ENCODE results near the gene PIPOX.

PIPOX gene

GRCh38 chr17:29062215-29062614, 19.3 kb downstream of the PIPOX start:
- Histone ChIP-seq H3K27me3 (ENCODE audit: insufficient read depth, low read length) (0 out of 2 replicates have a peak, but pooled peaks cover 1% of the 10 kb centered on the region), H2AFZ (ENCODE audit: low read length, unreplicated experiment) (no peak overlapping the region), H3K36me3 (ENCODE audit: insufficient read depth, low read length) (no peaks in the 10 kb centered on the region), H3K27ac (ENCODE audit: low read depth, low read length) (no peak overlapping the region), H3K79me2 (ENCODE audit: control insufficient read depth, insufficient read depth, low read length, unreplicated experiment) (no peaks in the 10 kb centered on the region), H3K4me1 (ENCODE audit: control insufficient read depth, insufficient read depth, low read length, unreplicated experiment) (no peaks in the 10 kb centered on the region), H3K4me3 (ENCODE audit: low read depth, low read length) (no peak overlapping the region)

GRCh38 chr17:29063992-29064391, 21.1 kb downstream of the PIPOX start:
- Histone ChIP-seq H3K27ac (ENCODE audit: low read depth, low read length) (no peak overlapping the region), H3K36me3 (ENCODE audit: insufficient read depth, low read length) (no peaks in the 10 kb centered on the region), H3K79me2 (ENCODE audit: control insufficient read depth, insufficient read depth, low read length, unreplicated experiment) (no peaks in the 10 kb centered on the region), H3K4me3 (ENCODE audit: low read depth, low read length) (no peak overlapping the region), H2AFZ (ENCODE audit: low read length, unreplicated experiment) (no peak overlapping the region), H3K27me3 (ENCODE audit: insufficient read depth, low read length) (peaks cover 14% of the 10 kb centered on the region), H3K4me1 (ENCODE audit: control insufficient read depth, insufficient read depth, low read length, unreplicated experiment) (no peaks in the 10 kb centered on the region)

- H3K79me2 ChIP-seq (ENCODE audit: control insufficient read depth, insufficient read depth, low read length, unreplicated experiment), result no peaks in the 10 kb centered on the region
- H3K27ac ChIP-seq (ENCODE audit: low read depth, low read length), result no peak overlapping the region
- no peaks in the 10 kb centered on the region for H3K4me1 ChIP-seq (ENCODE audit: control insufficient read depth, insufficient read depth, low read length, unreplicated experiment)
- no peak overlapping the region for H2AFZ ChIP-seq (ENCODE audit: low read length, unreplicated experiment)
- no peaks in the 10 kb centered on the region for H3K36me3 ChIP-seq (ENCODE audit: insufficient read depth, low read length)
- no peak overlapping the region for H3K4me3 ChIP-seq (ENCODE audit: low read depth, low read length)
- H3K27me3 ChIP-seq (ENCODE audit: insufficient read depth, low read length), result peaks cover 30% of the 10 kb centered on the region
Measured at GRCh38 chr17:29066047-29066446, 23.1 kb downstream of the PIPOX start.

GRCh38 chr17:29066606-29067005, 23.7 kb downstream of the PIPOX start:
- no peaks in the 10 kb centered on the region for H3K36me3 ChIP-seq (ENCODE audit: insufficient read depth, low read length)
- H3K4me1 ChIP-seq (ENCODE audit: control insufficient read depth, insufficient read depth, low read length, unreplicated experiment), result no peaks in the 10 kb centered on the region

GRCh38 chr17:29068818-29069217, 25.9 kb downstream of the PIPOX start:
- Histone ChIP-seq H3K4me1 (ENCODE audit: control insufficient read depth, insufficient read depth, low read length, unreplicated experiment) (no peaks in the 10 kb centered on the region), H3K79me2 (ENCODE audit: control insufficient read depth, insufficient read depth, low read length, unreplicated experiment) (no peaks in the 10 kb centered on the region), H3K36me3 (ENCODE audit: insufficient read depth, low read length) (no peaks in the 10 kb centered on the region), H2AFZ (ENCODE audit: low read length, unreplicated experiment) (no peak overlapping the region), H3K27ac (ENCODE audit: low read depth, low read length) (no peak overlapping the region), H3K4me3 (ENCODE audit: low read depth, low read length) (no peak overlapping the region), H3K27me3 (ENCODE audit: insufficient read depth, low read length) (peaks cover 45% of the 10 kb centered on the region)

More at GRCh38 chr17:29066606-29067005, 23.7 kb downstream of the PIPOX start:
- Histone ChIP-seq H3K27me3 (ENCODE audit: insufficient read depth, low read length) (peaks cover 35% of the 10 kb centered on the region), H3K27ac (ENCODE audit: low read depth, low read length) (no peak overlapping the region), H3K79me2 (ENCODE audit: control insufficient read depth, insufficient read depth, low read length, unreplicated experiment) (no peaks in the 10 kb centered on the region), H3K4me3 (ENCODE audit: low read depth, low read length) (no peak overlapping the region), H2AFZ (ENCODE audit: low read length, unreplicated experiment) (no peak overlapping the region)

GRCh38 chr17:29069526-29070041, 26.6 kb downstream of the PIPOX start:
- Histone ChIP-seq H3K79me2 (ENCODE audit: control insufficient read depth, insufficient read depth, low read length, unreplicated experiment) (no peaks in the 10 kb centered on the region), H3K4me3 (ENCODE audit: low read depth, low read length) (no peak overlapping the region), H3K27ac (ENCODE audit: low read depth, low read length) (no peak overlapping the region), H2AFZ (ENCODE audit: low read length, unreplicated experiment) (no peak overlapping the region), H3K4me1 (ENCODE audit: control insufficient read depth, insufficient read depth, low read length, unreplicated experiment) (no peaks in the 10 kb centered on the region), H3K36me3 (ENCODE audit: insufficient read depth, low read length) (no peaks in the 10 kb centered on the region), H3K27me3 (ENCODE audit: insufficient read depth, low read length) (peaks cover 45% of the 10 kb centered on the region)

GRCh38 chr17:29070308-29070707, 27.4 kb downstream of the PIPOX start:
- Histone ChIP-seq H3K36me3 (ENCODE audit: insufficient read depth, low read length) (no peaks in the 10 kb centered on the region), H3K4me1 (ENCODE audit: control insufficient read depth, insufficient read depth, low read length, unreplicated experiment) (no peaks in the 10 kb centered on the region), H3K27me3 (ENCODE audit: insufficient read depth, low read length) (peaks cover 45% of the 10 kb centered on the region), H2AFZ (ENCODE audit: low read length, unreplicated experiment) (no peak overlapping the region), H3K79me2 (ENCODE audit: control insufficient read depth, insufficient read depth, low read length, unreplicated experiment) (no peaks in the 10 kb centered on the region), H3K27ac (ENCODE audit: low read depth, low read length) (no peak overlapping the region), H3K4me3 (ENCODE audit: low read depth, low read length) (no peak overlapping the region)

GRCh38 chr17:29070781-29071180, 27.8 kb downstream of the PIPOX start:
- Histone ChIP-seq H3K27me3 (ENCODE audit: insufficient read depth, low read length) (peaks cover 45% of the 10 kb centered on the region), H3K4me1 (ENCODE audit: control insufficient read depth, insufficient read depth, low read length, unreplicated experiment) (no peaks in the 10 kb centered on the region), H3K4me3 (ENCODE audit: low read depth, low read length) (no peak overlapping the region), H3K79me2 (ENCODE audit: control insufficient read depth, insufficient read depth, low read length, unreplicated experiment) (no peaks in the 10 kb centered on the region), H2AFZ (ENCODE audit: low read length, unreplicated experiment) (no peak overlapping the region), H3K36me3 (ENCODE audit: insufficient read depth, low read length) (no peaks in the 10 kb centered on the region), H3K27ac (ENCODE audit: low read depth, low read length) (no peak overlapping the region)

- no peaks in the 10 kb centered on the region for H3K79me2 ChIP-seq (ENCODE audit: control insufficient read depth, insufficient read depth, low read length, unreplicated experiment)
- H3K4me1 ChIP-seq (ENCODE audit: control insufficient read depth, insufficient read depth, low read length, unreplicated experiment), result no peaks in the 10 kb centered on the region
- no peak overlapping the region for H2AFZ ChIP-seq (ENCODE audit: low read length, unreplicated experiment)
- peaks cover 45% of the 10 kb centered on the region for H3K27me3 ChIP-seq (ENCODE audit: insufficient read depth, low read length)
- no peak overlapping the region for H3K27ac ChIP-seq (ENCODE audit: low read depth, low read length)
- H3K36me3 ChIP-seq (ENCODE audit: insufficient read depth, low read length), result no peaks in the 10 kb centered on the region
- no peak overlapping the region for H3K4me3 ChIP-seq (ENCODE audit: low read depth, low read length)
Measured at GRCh38 chr17:29071303-29071702, 28.4 kb downstream of the PIPOX start.

GRCh38 chr17:29073045-29073444, 30.1 kb downstream of the PIPOX start:
- no peak overlapping the region for H3K4me3 ChIP-seq (ENCODE audit: low read depth, low read length)
- no peaks in the 10 kb centered on the region for H3K4me1 ChIP-seq (ENCODE audit: control insufficient read depth, insufficient read depth, low read length, unreplicated experiment)
- no peak overlapping the region for H3K27ac ChIP-seq (ENCODE audit: low read depth, low read length)
- H3K27me3 ChIP-seq (ENCODE audit: insufficient read depth, low read length), result peaks cover 40% of the 10 kb centered on the region
- no peaks in the 10 kb centered on the region for H3K79me2 ChIP-seq (ENCODE audit: control insufficient read depth, insufficient read depth, low read length, unreplicated experiment)
- H3K36me3 ChIP-seq (ENCODE audit: insufficient read depth, low read length), result no peaks in the 10 kb centered on the region
- H2AFZ ChIP-seq (ENCODE audit: low read length, unreplicated experiment), result no peak overlapping the region

GRCh38 chr17:29073520-29073919, 30.6 kb downstream of the PIPOX start:
- Histone ChIP-seq H3K27ac (ENCODE audit: low read depth, low read length) (no peak overlapping the region), H3K4me1 (ENCODE audit: control insufficient read depth, insufficient read depth, low read length, unreplicated experiment) (peaks cover 4% of the 10 kb centered on the region)

More at GRCh38 chr17:29073520-29073919, 30.6 kb downstream of the PIPOX start:
- H3K36me3 ChIP-seq (ENCODE audit: insufficient read depth, low read length), result no peaks in the 10 kb centered on the region
- no peak overlapping the region for H2AFZ ChIP-seq (ENCODE audit: low read length, unreplicated experiment)
- H3K27me3 ChIP-seq (ENCODE audit: insufficient read depth, low read length), result peaks cover 36% of the 10 kb centered on the region
- no peak overlapping the region for H3K4me3 ChIP-seq (ENCODE audit: low read depth, low read length)
- H3K79me2 ChIP-seq (ENCODE audit: control insufficient read depth, insufficient read depth, low read length, unreplicated experiment), result no peaks in the 10 kb centered on the region

All from ACC112 (cell line).